CD4-positive, alpha-beta T cell (primary cell): ENCODE data around the gene CACNA1H. TPM values are rescaled to one million over a fixed set of nuclear protein-coding genes. Genes with fewer than 3 reads are reported as not detected.

ENCODE experiments used
- ATAC-seq: fragments of 200-7000 bp; cut with Tn5 transposase; one replicate; pipeline ENCODE4 v1.10.0; 2022; ENCODE audit warnings: mild to moderate bottlenecking; ENCODE audit not compliant: poor library complexity
- CTCF ChIA-PET: fragments of 350-600 bp; sonication (Branson Sonifier 250); formaldehyde crosslinking; loops from one replicate; lab custom pipeline; 2021; ENCODE audit warnings: antibody characterized with exemption, inconsistent platforms; lab: Charles Lee
- POLR2A ChIA-PET: fragments of 350-600 bp; sonication (Branson Sonifier 250); formaldehyde crosslinking; loops from one replicate; lab custom pipeline; 2021; ENCODE audit warnings: antibody characterized with exemption, inconsistent platforms; lab: Charles Lee
- DNase-seq, 14 experiments: peaks; one replicate each; pipeline ENCODE4 v3.0.0-alpha.2; 2013 to 2020; ENCODE audit warnings: mixed read lengths in 2 of 14
- H3K27ac ChIP-seq, 2 donors: one replicate each; pipeline versions ENCODE4 v1.5.1 to v1.7.0; 2013; ENCODE audit warnings: low read length in 2 of 2, low read depth in 1 of 2, mild to moderate bottlenecking in 1 of 2
- H3K27me3 ChIP-seq, 2 experiments: 1 replicate in 1 of 2; 2 replicates in 1 of 2; pipeline versions ENCODE4 v1.6.1 to v1.7.0; 2013; ENCODE audit warnings: low read length in 2 of 2, control low read depth in 1 of 2, mild to moderate bottlenecking in 1 of 2, moderate library complexity in 1 of 2; ENCODE audit not compliant: insufficient read depth in 2 of 2, control insufficient read depth in 1 of 2
- H3K36me3 ChIP-seq: one replicate; pipeline ENCODE4 v1.6.1; 2013; ENCODE audit warnings: low read length, control low read depth; ENCODE audit not compliant: insufficient read depth
- H3K4me1 ChIP-seq: one replicate; pipeline ENCODE4 v1.6.1; 2013; ENCODE audit warnings: low read length, control low read depth; ENCODE audit not compliant: insufficient read depth
- H3K4me3 ChIP-seq: one replicate; pipeline ENCODE4 v1.5.1; 2013; ENCODE audit warnings: mild to moderate bottlenecking, low read length, moderate library complexity
- H3K9me3 ChIP-seq, 2 experiments: 1 replicate in 1 of 2; 2 replicates in 1 of 2; pipeline versions ENCODE4 v1.6.1 to v1.7.0; 2013; ENCODE audit warnings: low read length in 2 of 2, mild to moderate bottlenecking in 2 of 2, control low read depth in 1 of 2, moderate library complexity in 1 of 2; ENCODE audit not compliant: control insufficient read depth in 1 of 2, insufficient read depth in 1 of 2
- H3K27ac Mint-ChIP-seq: one replicate; pipeline ENCODE4 v1.8.0; 2020; ENCODE audit warnings: mixed read lengths
- H3K27me3 Mint-ChIP-seq: one replicate; pipeline ENCODE4 v1.8.0; 2021; ENCODE audit warnings: mixed read lengths
- H3K36me3 Mint-ChIP-seq: one replicate; pipeline ENCODE4 v1.8.0; 2021; ENCODE audit warnings: low read depth, mixed read lengths
- H3K4me1 Mint-ChIP-seq: one replicate; pipeline ENCODE4 v1.8.0; 2021; ENCODE audit warnings: low read depth, mixed read lengths
- H3K4me3 Mint-ChIP-seq: one replicate; pipeline ENCODE4 v1.8.0; 2020; ENCODE audit warnings: mild to moderate bottlenecking, mixed read lengths
- H3K9me3 Mint-ChIP-seq: one replicate; pipeline ENCODE4 v1.8.0; 2020; ENCODE audit warnings: mixed read lengths
- intact Hi-C, 2 experiments: fragments of 100-400 bp; cut with DNase I in 1 of 2; cut with micrococcal nuclease in 1 of 2; formaldehyde crosslinking; loops; one replicate each; pipeline versions ENCODE4 v1.15.1 to v1.9.0; 2023 to 2025; cut with DNase I, micrococcal nuclease
- total RNA-seq, 174 experiments: library from RNA in 2 of 174; stranded (reverse) in 2 of 174; gene quantifications; one replicate each; pipeline ENCODE4 v1.2.3 and lab custom pipeline; 2021 to 2026
- TF ChIP-seq, protein P1 (sequence below): fragments of 200-600 bp; IDR thresholded peaks from one replicate; pipeline ENCODE4 v1.8.0; 2022; ENCODE audit warnings: antibody characterized with exemption, mild to moderate bottlenecking

Gene CACNA1H
- total RNA-seq, 2 experiments from 2014 or later: 5.7 to 6.3 TPM

DNA sequence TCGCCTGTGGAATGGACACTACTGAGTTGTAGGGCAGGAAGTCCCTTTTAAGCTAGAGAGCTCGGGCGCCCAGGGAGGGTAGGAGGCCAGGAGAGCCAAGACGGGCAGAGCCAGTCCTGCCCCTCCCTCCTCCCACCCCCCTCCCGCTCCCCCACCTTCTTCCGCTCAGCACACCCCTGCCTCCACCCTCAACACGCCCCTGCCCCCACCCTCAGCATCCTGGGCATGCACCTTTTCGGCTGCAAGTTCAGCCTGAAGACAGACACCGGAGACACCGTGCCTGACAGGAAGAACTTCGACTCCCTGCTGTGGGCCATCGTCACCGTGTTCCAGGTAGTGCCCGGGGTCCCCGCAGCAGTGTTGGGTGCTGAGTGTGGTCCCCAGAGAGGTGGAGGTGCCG is 53.9 kb downstream of the CACNA1H start:
- Histone ChIP-seq H3K27me3 (no peaks in the 10 kb centered on the region), H3K4me3 (peak overlapping the region; percentile 28), H3K27ac (no peak overlapping the region), H3K9me3 (peaks cover 0 to 14% of the 10 kb centered on the region in 2 experiments), H3K4me1 (peaks cover 16% of the 10 kb centered on the region), H3K36me3 (no peaks in the 10 kb centered on the region)
- CTCF ChIA-PET: no interaction called here
- peaks cover 5% of the 10 kb centered on the region for H3K4me1 Mint-ChIP-seq
- H3K27ac Mint-ChIP-seq: no peak overlapping the region
- DNase-seq (peak in 10 of 14 experiments; percentile 8 to 63 (median 36)), ATAC-seq (peak; percentile 64)
- POLR2A ChIA-PET: no interaction called here
- no peaks in the 10 kb centered on the region for H3K36me3 Mint-ChIP-seq
- intact Hi-C loops: no loop called here
- H3K4me3 Mint-ChIP-seq: peak overlapping the region; percentile 54
- H3K27me3 Mint-ChIP-seq: no peaks in the 10 kb centered on the region
- TF ChIP-seq, protein P1, sequence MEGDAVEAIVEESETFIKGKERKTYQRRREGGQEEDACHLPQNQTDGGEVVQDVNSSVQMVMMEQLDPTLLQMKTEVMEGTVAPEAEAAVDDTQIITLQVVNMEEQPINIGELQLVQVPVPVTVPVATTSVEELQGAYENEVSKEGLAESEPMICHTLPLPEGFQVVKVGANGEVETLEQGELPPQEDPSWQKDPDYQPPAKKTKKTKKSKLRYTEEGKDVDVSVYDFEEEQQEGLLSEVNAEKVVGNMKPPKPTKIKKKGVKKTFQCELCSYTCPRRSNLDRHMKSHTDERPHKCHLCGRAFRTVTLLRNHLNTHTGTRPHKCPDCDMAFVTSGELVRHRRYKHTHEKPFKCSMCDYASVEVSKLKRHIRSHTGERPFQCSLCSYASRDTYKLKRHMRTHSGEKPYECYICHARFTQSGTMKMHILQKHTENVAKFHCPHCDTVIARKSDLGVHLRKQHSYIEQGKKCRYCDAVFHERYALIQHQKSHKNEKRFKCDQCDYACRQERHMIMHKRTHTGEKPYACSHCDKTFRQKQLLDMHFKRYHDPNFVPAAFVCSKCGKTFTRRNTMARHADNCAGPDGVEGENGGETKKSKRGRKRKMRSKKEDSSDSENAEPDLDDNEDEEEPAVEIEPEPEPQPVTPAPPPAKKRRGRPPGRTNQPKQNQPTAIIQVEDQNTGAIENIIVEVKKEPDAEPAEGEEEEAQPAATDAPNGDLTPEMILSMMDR: no peak
- no peaks in the 10 kb centered on the region for H3K9me3 Mint-ChIP-seq

DNA sequence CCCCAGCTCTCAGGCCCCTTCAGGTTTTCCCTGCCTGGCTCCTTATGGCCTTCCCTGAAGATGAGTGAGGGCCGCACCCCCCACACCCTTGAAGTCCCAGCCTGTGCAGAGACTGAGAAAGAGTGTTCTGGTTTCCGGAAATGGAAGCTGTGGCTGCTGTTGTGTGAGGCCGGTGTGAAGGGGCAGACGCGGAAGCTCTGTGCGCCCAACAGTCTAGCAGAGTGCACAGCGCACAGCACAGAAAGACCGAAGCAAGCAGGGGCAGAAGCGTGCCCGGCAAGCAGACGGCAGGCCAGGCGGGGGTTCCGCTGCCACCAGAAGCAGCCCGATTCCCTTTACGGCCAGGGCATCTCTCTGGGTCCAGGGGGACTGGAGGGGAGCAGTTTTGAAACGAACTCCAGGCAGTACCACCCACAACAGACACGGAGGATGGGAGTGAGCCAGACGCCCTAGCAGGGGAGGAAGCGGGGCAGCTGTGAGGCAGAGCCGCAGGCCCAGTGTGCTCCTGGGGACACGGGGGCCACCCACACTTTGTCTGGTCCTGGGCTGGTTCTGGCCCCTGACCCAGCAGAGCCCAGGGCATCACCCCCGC is 55.4 kb downstream of the CACNA1H start:
- DNase-seq (peak in 5 of 14 experiments; percentile 15 to 42 (median 26)), ATAC-seq (peak; percentile 68)
- Histone ChIP-seq H3K27ac (no peak overlapping the region), H3K4me3 (peak overlapping the region; percentile 16), H3K4me1 (peaks cover 16% of the 10 kb centered on the region), H3K36me3 (no peaks in the 10 kb centered on the region), H3K27me3 (no peaks in the 10 kb centered on the region), H3K9me3 (peaks cover 0 to 8% of the 10 kb centered on the region in 2 experiments)
- Mint-ChIP-seq H3K4me3 (peak overlapping the region; percentile 86), H3K36me3 (no peaks in the 10 kb centered on the region), H3K4me1 (peaks cover 5% of the 10 kb centered on the region), H3K27me3 (no peaks in the 10 kb centered on the region), H3K27ac (no peak overlapping the region), H3K9me3 (no peaks in the 10 kb centered on the region)
- intact Hi-C loops: no loop called here
- ChIA-PET POLR2A (no interaction called here), CTCF (no interaction called here)
- TF ChIP-seq, protein P1: no peak

DNA sequence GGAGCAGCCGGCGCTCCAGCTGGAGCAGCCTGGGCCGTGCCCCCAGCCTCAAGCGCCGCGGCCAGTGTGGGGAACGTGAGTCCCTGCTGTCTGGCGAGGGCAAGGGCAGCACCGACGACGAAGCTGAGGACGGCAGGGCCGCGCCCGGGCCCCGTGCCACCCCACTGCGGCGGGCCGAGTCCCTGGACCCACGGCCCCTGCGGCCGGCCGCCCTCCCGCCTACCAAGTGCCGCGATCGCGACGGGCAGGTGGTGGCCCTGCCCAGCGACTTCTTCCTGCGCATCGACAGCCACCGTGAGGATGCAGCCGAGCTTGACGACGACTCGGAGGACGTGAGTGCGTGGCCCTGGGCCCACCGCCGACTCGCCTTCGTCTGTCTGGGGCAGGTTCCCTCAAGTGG is 56.2 kb downstream of the CACNA1H start:
- H3K4me3 Mint-ChIP-seq: no peak overlapping the region

More for the DNA sequence above, 56.2 kb downstream of the CACNA1H start:
- Mint-ChIP-seq H3K27me3 (no peaks in the 10 kb centered on the region), H3K4me1 (peaks cover 5% of the 10 kb centered on the region), H3K9me3 (no peaks in the 10 kb centered on the region), H3K36me3 (no peaks in the 10 kb centered on the region), H3K27ac (no peak overlapping the region)
- Histone ChIP-seq H3K4me1 (peaks cover 16% of the 10 kb centered on the region), H3K4me3 (no peak overlapping the region), H3K36me3 (no peaks in the 10 kb centered on the region), H3K9me3 (peaks cover 0 to 8% of the 10 kb centered on the region in 2 experiments), H3K27ac (no peak overlapping the region), H3K27me3 (no peaks in the 10 kb centered on the region)
- ATAC-seq (no peak), DNase-seq (no peak)
- TF ChIP-seq, protein P1: no peak
- intact Hi-C loops: no loop called here
- POLR2A ChIA-PET: no interaction called here
- CTCF ChIA-PET: no interaction called here
